ENCODE measurements around the gene PCBD2. TPM values are rescaled to one million over a fixed set of nuclear protein-coding genes. Genes with fewer than 3 reads are reported as not detected.
"Not testable (repeated sequence)": the region's sequence is repeated elsewhere in the genome, so short reads cannot be mapped to it uniquely, and the experiment has no call there.

The PCBD2 gene
- total RNA-seq, 1 donor from 2014 or later: 7.6 TPM

DNA sequence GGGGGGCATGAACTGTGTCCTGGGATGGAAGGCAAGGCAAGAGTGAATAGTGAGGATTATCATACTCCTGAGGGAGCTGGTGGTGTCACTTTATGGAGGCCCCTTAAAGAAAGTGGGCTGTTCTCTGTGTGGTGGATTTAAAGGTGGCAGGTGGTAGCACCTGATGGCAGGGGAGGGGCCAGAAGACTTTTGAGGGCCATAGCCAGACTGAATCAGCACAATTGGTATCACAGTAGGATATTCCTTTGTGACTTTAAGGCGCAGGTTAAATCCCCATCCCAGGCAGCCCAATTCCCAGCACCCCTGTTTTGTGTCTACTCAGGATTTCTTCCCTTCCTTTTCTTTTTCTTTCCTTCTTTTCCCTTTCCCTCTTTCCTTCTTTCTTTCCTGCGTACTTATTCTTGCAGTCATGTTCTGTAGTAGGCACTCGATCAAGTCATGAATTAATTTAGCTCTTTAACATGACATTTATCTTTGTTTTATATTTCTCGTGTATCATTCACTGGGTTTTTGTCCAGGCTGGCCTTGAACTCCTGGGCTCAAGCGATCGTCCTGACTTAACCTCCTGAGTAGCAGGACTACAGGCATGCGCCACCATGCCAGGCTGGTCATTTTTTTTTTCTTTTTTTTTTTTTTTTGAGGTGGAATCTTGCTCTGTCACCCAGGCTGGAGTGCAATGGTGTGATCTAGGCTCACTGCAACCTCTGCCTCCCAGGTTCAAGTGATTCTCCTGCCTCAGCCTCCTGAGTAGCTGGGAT lies 11.0 kb upstream of the PCBD2 start:
- H3K4me1 ChIP-seq: no peaks in the 10 kb centered on the region
- no peak for DNase-seq (ENCODE audit: low spot score in 2 of 2)
- no peak for TF ChIP-seq CTCF (IDR thresholded peaks at IDR 0.05)
- no peaks in the 10 kb centered on the region for H3K9me3 ChIP-seq
- H3K36me3 ChIP-seq: peaks cover 22 to 48% of the 10 kb centered on the region in 2 donors
- no peaks in the 10 kb centered on the region for H3K27me3 ChIP-seq
- intact Hi-C loops (cut with DNase I): no loop called here
- no peak overlapping the region for H3K4me3 ChIP-seq
- H3K27ac ChIP-seq: no peak overlapping the region

- Histone ChIP-seq H3K4me3 (no peak overlapping the region), H3K9me3 (no peaks in the 10 kb centered on the region), H3K36me3 (peaks cover 12 to 20% of the 10 kb centered on the region in 2 donors), H3K27ac (no peak overlapping the region), H3K27me3 (no peaks in the 10 kb centered on the region), H3K4me1 (no peaks in the 10 kb centered on the region)
- intact Hi-C loops (cut with DNase I): loop anchor here (10.0 kb wide), 1 partner anchor 527 kb away; the partner anchor contains the start of gene UBE2B
- no peak for TF ChIP-seq CTCF (IDR thresholded peaks at IDR 0.05)
- no peak for DNase-seq (ENCODE audit: low spot score in 2 of 2)
Measured at GRCh38 chr5:134902071-134902801, 2.7 kb upstream of the PCBD2 start.

- DNase-seq (ENCODE audit: low spot score in 2 of 2): peak in 1 of 2 donors; percentile 73
- peak overlapping the region; percentile 96 for H3K27ac ChIP-seq
- no peaks in the 10 kb centered on the region for H3K4me1 ChIP-seq
- H3K27me3 ChIP-seq: no peaks in the 10 kb centered on the region
- peak; percentile 67 to 72 (median 68) for TF ChIP-seq CTCF (IDR thresholded peaks at IDR 0.05)
- intact Hi-C loops (cut with DNase I): loop anchor here (2.0 to 10.0 kb wide), 2 partner anchors 167 to 531 kb away; partner anchors contain the start of genes CAMLG and UBE2B
- peaks cover 4 to 6% of the 10 kb centered on the region in 2 donors for H3K36me3 ChIP-seq
- no peaks in the 10 kb centered on the region for H3K9me3 ChIP-seq
- H3K4me3 ChIP-seq: peak overlapping the region; percentile 85 to 97
Measured at GRCh38 chr5:134905246-134905996, 490 bp downstream of the PCBD2 start.

GRCh38 chr5:134906811-134907210 lies 1.9 kb downstream of the PCBD2 start:
- H3K4me1 ChIP-seq: no peaks in the 10 kb centered on the region
- peaks cover 7 to 14% of the 10 kb centered on the region in 2 donors for H3K36me3 ChIP-seq
- intact Hi-C loops (cut with DNase I): loop anchor here (10.0 kb wide), 1 partner anchor 532 kb away; the partner anchor contains the start of gene UBE2B
- no peak for TF ChIP-seq CTCF (IDR thresholded peaks at IDR 0.05)
- no peaks in the 10 kb centered on the region for H3K27me3 ChIP-seq
- DNase-seq (ENCODE audit: low spot score in 2 of 2): no peak
- no peak overlapping the region for H3K4me3 ChIP-seq
- no peak overlapping the region for H3K27ac ChIP-seq
- no peaks in the 10 kb centered on the region for H3K9me3 ChIP-seq

- not testable (repeated sequence) for H3K9me3 ChIP-seq; H3K27me3 ChIP-seq; H3K4me1 ChIP-seq; DNase-seq (ENCODE audit: low spot score in 2 of 2); H3K27ac ChIP-seq; H3K4me3 ChIP-seq
- intact Hi-C loops (cut with DNase I): loop anchor here (10.0 kb wide), 1 partner anchor 424 kb away; no protein-coding TSS in a partner anchor
- peaks cover 24 to 40% of the 10 kb centered on the region in 2 donors for H3K36me3 ChIP-seq
Measured at GRCh38 chr5:134910752-134911151, 5.8 kb downstream of the PCBD2 start.
